GM12878 (cell line): ENCODE measurements around the gene SH3YL1. TPM values are rescaled to one million over a fixed set of nuclear protein-coding genes. Genes with fewer than 3 reads are reported as not detected.

Experiments
- ATAC-seq: fragments of 200-7000 bp; cut with Tn5 transposase; 3 replicates; pipeline ENCODE4 v1.9.1; 2020; ENCODE audit warnings: mild to moderate bottlenecking, moderate library complexity
- BruUV-seq: library from RNA; stranded (reverse); fragments of 400-500 nt; replicated peaks from 2 replicates; lab custom pipeline; 2021; lab: Mats Ljungman, UMichigan
- CTCF ChIA-PET: fragments of 300-600 bp; sonication (Branson Sonifier 250); formaldehyde crosslinking; extraction: SDS; loops from one replicate; lab custom pipeline; 2021; ENCODE audit warnings: inconsistent platforms; lab: Yijun Ruan, JAX
- POLR2A ChIA-PET: fragments of 350-600 bp; formaldehyde crosslinking; extraction: SDS; loops from one replicate; lab custom pipeline; 2021; ENCODE audit warnings: inconsistent platforms; lab: Charles Lee
- RAD21 ChIA-PET: fragments of 300-600 bp; sonication (Branson Sonifier 250); formaldehyde crosslinking; loops from one replicate; lab custom pipeline; 2023; ENCODE audit warnings: antibody characterized with exemption; ENCODE audit not compliant: unreplicated experiment; lab: Charles Lee
- SMC1A ChIA-PET: fragments of 300-600 bp; sonication (Branson Sonifier 250); formaldehyde crosslinking; loops from one replicate; lab custom pipeline; 2023; ENCODE audit not compliant: unreplicated experiment, uncharacterized antibody; lab: Charles Lee
- DNase-seq: peaks from one replicate; pipeline ENCODE4 v3.0.0-alpha.2; 2011; ENCODE audit warnings: low read depth, low spot score
- FAIRE-seq: peaks from 3 replicates; lab custom pipeline; 2011; peaks lifted over from hg19 to GRCh38; lab: Jason Lieb, UNC
- H2AFZ ChIP-seq: 2 replicates; pipeline ENCODE4 v1.6.0; 2011; ENCODE audit warnings: low read depth, low read length, control low read depth; ENCODE audit not compliant: control insufficient read depth
- H3K27ac ChIP-seq: 2 replicates; pipeline ENCODE4 v1.5.1; 2011; ENCODE audit warnings: control low read depth; ENCODE audit not compliant: control insufficient read depth, insufficient read depth
- H3K27me3 ChIP-seq, 2 experiments: replicated peaks in 1 of 2; 2 replicates each; pipeline versions ENCODE4 v1.6.0 to v1.6.1; 2011; ENCODE audit warnings: low read length in 1 of 2; ENCODE audit not compliant: control insufficient read depth in 2 of 2, insufficient read depth in 2 of 2
- H3K36me3 ChIP-seq, 2 experiments: 2 replicates each; pipeline ENCODE4 v1.5.1; 2011; ENCODE audit warnings: low read length in 1 of 2; ENCODE audit not compliant: control insufficient read depth in 2 of 2, insufficient read depth in 2 of 2
- H3K4me1 ChIP-seq: 2 replicates; pipeline ENCODE4 v1.6.1; 2011; ENCODE audit warnings: mild to moderate bottlenecking, low read length, moderate library complexity, mixed read lengths; ENCODE audit not compliant: control insufficient read depth, insufficient read depth
- H3K4me2 ChIP-seq: 2 replicates; pipeline ENCODE4 v1.6.0; 2011; ENCODE audit warnings: control low read depth; ENCODE audit not compliant: control insufficient read depth, insufficient read depth
- H3K4me3 ChIP-seq: fragments of 200-600 bp; sonication (generic); 2 replicates; pipeline ENCODE4 v1.5.1; 2016
- H3K79me2 ChIP-seq: 2 replicates; pipeline ENCODE4 v1.6.0; 2011; ENCODE audit warnings: low read length; ENCODE audit not compliant: control insufficient read depth, insufficient read depth
- H3K9ac ChIP-seq: 2 replicates; pipeline ENCODE4 v1.8.0; 2011; ENCODE audit warnings: low read length, control low read depth, mixed read lengths; ENCODE audit not compliant: control insufficient read depth, insufficient read depth
- H3K9me3 ChIP-seq: replicated peaks from 3 replicates; pipeline ENCODE4 v1.5.1; 2011; ENCODE audit warnings: mild to moderate bottlenecking, low read length; ENCODE audit not compliant: control insufficient read depth, insufficient read depth
- H4K20me1 ChIP-seq: 2 replicates; pipeline ENCODE4 v1.6.0; 2011; ENCODE audit not compliant: control insufficient read depth, insufficient read depth
- CTCF ChIP-seq, 3 experiments: IDR thresholded peaks in 2 of 3; conservative IDR thresholded peaks in 1 of 3; 2 replicates each; pipeline ENCODE4 v1.5.1; 2011; ENCODE audit warnings: low read depth in 3 of 3, low read length in 3 of 3, mild to moderate bottlenecking in 3 of 3, control low read depth in 2 of 3, moderate library complexity in 2 of 3, inconsistent platforms in 1 of 3, mixed read lengths in 1 of 3; ENCODE audit not compliant: control insufficient read depth in 2 of 3, insufficient read depth in 1 of 3; ENCODE audit errors: extremely low read depth in 1 of 3
- EZH2 ChIP-seq: IDR thresholded peaks from 2 replicates; pipeline ENCODE4 v1.6.1; 2012; ENCODE audit warnings: low read depth, mild to moderate bottlenecking, control low read depth, inconsistent platforms, low read length, borderline replicate concordance; ENCODE audit not compliant: control insufficient read depth
- MEF2A ChIP-seq: IDR thresholded peaks from 2 replicates; pipeline ENCODE4 v1.6.1; 2011; ENCODE audit warnings: low read depth, mild to moderate bottlenecking, low read length, moderate library complexity; ENCODE audit not compliant: insufficient read depth
- MEF2B ChIP-seq: fragments of 450-650 bp; IDR thresholded peaks from 2 replicates; pipeline ENCODE4 v1.6.1; 2018; ENCODE audit warnings: mild to moderate bottlenecking, moderate library complexity; ENCODE audit not compliant: partially characterized antibody, poor library complexity, severe bottlenecking
- MXI1 ChIP-seq: fragments of 150-350 bp; IDR thresholded peaks from 2 replicates; pipeline ENCODE4 v1.6.1; 2011; ENCODE audit warnings: low read depth, mild to moderate bottlenecking, inconsistent platforms, low read length, improper control_type of control experiment
- NR2F1 ChIP-seq: fragments of 450-650 bp; conservative IDR thresholded peaks from 2 replicates; pipeline ENCODE4 v1.6.1; 2017; ENCODE audit warnings: mild to moderate bottlenecking
- PBX3 ChIP-seq: IDR thresholded peaks from 2 replicates; pipeline ENCODE4 v1.6.1; 2011; ENCODE audit warnings: mild to moderate bottlenecking, low read depth, low read length, moderate library complexity; ENCODE audit not compliant: insufficient replicate concordance
- RAD21 ChIP-seq: IDR thresholded peaks from 2 replicates; pipeline ENCODE4 v1.6.1; 2011; ENCODE audit warnings: mild to moderate bottlenecking, low read depth, low read length, moderate library complexity; ENCODE audit not compliant: insufficient read depth
- RCOR1 ChIP-seq: conservative IDR thresholded peaks from 2 replicates; pipeline ENCODE4 v1.6.1; 2012; ENCODE audit warnings: low read depth, low read length, improper control_type of control experiment
- RUNX3 ChIP-seq: IDR thresholded peaks from 2 replicates; pipeline ENCODE4 v1.6.1; 2012; ENCODE audit warnings: low read length, inconsistent platforms
- YBX1 ChIP-seq: fragments of 450-650 bp; IDR thresholded peaks from 2 replicates; pipeline ENCODE4 v1.6.1; 2016; ENCODE audit warnings: antibody characterized with exemption
- ZSCAN29 ChIP-seq: fragments of 450-650 bp; IDR thresholded peaks from 2 replicates; pipeline ENCODE4 v1.6.1; 2017; ENCODE audit warnings: mild to moderate bottlenecking, moderate library complexity
- ZZZ3 ChIP-seq: IDR thresholded peaks from 2 replicates; pipeline ENCODE4 v1.6.1; 2011; ENCODE audit warnings: low read depth; ENCODE audit not compliant: control insufficient read depth, insufficient read length
- WGBS: methylation state at CpG from one replicate; pipeline ENCODE4 v1.1.6; 2016; ENCODE audit warnings: low lambda C conversion rate; ENCODE audit not compliant: insufficient replicate concordance, insufficient coverage; ENCODE audit errors: missing lambda C conversion rate; 5-methylcytosine and 5-hydroxymethylcytosine counted together
- in situ Hi-C: fragments of 300-500 bp; cut with MboI; formaldehyde crosslinking; loops from 9 replicates; pipeline ENCODE4 v1.14.3; 2018; ENCODE audit warnings: mixed read lengths
- intact Hi-C: fragments of 100-400 bp; cut with micrococcal nuclease; formaldehyde crosslinking; loops from one replicate; pipeline ENCODE4 v1.14.2; 2022; ENCODE audit not compliant: unreplicated experiment
- polyA plus RNA-seq, 11 experiments: library from polyadenylated mRNA; depleted of rRNA in 4 of 11; unstranded in 6 of 11; stranded (reverse) in 5 of 11; fragments of >200 nt; fragmentation: Nextera tagmentation in 4 of 11; fragmentation: Illumina TruSeq in 1 of 11; extraction: Ambion mirVana in 4 of 11; extraction: Trizol in 1 of 11; gene quantifications; 1 replicate in 1 of 11; 2 replicates in 10 of 11; pipeline versions ENCODE4 v1.2.1 to v1.2.3, GENCODE V29; 2011 to 2016; ENCODE audit warnings: inconsistent platforms in 2 of 11, missing spikeins in 2 of 11, low read depth in 1 of 11
- total RNA-seq, 4 experiments: library from RNA; depleted of rRNA in 3 of 4; stranded (reverse); fragments of >200 nt in 3 of 4; fragmentation: Illumina TruSeq in 1 of 4; extraction: Trizol in 1 of 4; gene quantifications; 2 replicates each; pipeline versions ENCODE4 v1.2.1 to v1.2.3, GENCODE V29; 2013 to 2021

SH3YL1 gene
- total and polyA plus RNA-seq, 10 of the 15 experiments (the other 5 are each of a cell fraction or from before 2014, with no cell fraction given) = 12.2 to 22.4 (median 17.2) TPM

GRCh38 chr2:274503-274902 is 10.7 kb upstream of the SH3YL1 start:
- no peak overlapping the region for H3K4me3 ChIP-seq
- H3K9ac ChIP-seq = no peak overlapping the region
- FAIRE-seq (no peak), DNase-seq (no peak), ATAC-seq (peak; percentile 59)
- H3K79me2 ChIP-seq = peaks cover 27% of the 10 kb centered on the region
- SMC1A ChIA-PET = interaction anchor here (0.7 to 1.7 kb wide), 5 partner anchors 13 to 255 kb away, joined by 3 to 5 read pairs (median 3); no protein-coding TSS in a partner anchor
- RAD21 ChIA-PET = interaction anchor here (0.6 to 1.2 kb wide), 3 partner anchors 12 to 259 kb away, joined by 3 to 7 read pairs (median 3); no protein-coding TSS in a partner anchor
- POLR2A ChIA-PET = no interaction called here
- H3K4me1 ChIP-seq = peaks cover 12% of the 10 kb centered on the region
- intact Hi-C loops (no loop called here), in situ Hi-C loops (no loop called here)
- H3K27me3 ChIP-seq = no peaks in the 10 kb centered on the region
- peaks cover 20 to 28% of the 10 kb centered on the region in 2 experiments for H3K36me3 ChIP-seq
- WGBS = 98% methylated on average over 3 of the region's 3 CpGs
- no peak overlapping the region for H3K4me2 ChIP-seq
- CTCF ChIA-PET = interaction anchor here (0.9 to 3.6 kb wide), 9 partner anchors 9 to 255 kb away, joined by 3 to 33 read pairs (median 4); no protein-coding TSS in a partner anchor
- no peaks in the 10 kb centered on the region for H3K9me3 ChIP-seq
- BruUV-seq = no TSS peak
- no peak for TF ChIP-seq MEF2B
- no peak for TF ChIP-seq NR2F1
- TF ChIP-seq RUNX3 = no peak
- TF ChIP-seq MXI1 = no peak
- TF ChIP-seq PBX3 = no peak
- no peak for TF ChIP-seq EZH2
- no peak for TF ChIP-seq ZZZ3
- TF ChIP-seq RAD21 = 0 out of 2 replicates have a peak, but pooled peaks have one; percentile 7
- TF ChIP-seq MEF2A = no peak
- TF ChIP-seq ZSCAN29 = no peak
- no peak for TF ChIP-seq RCOR1
- TF ChIP-seq YBX1 = no peak
- TF ChIP-seq CTCF (IDR thresholded peaks at IDR 0.05 in 2 of 3, conservative IDR thresholded peaks at IDR 0.05 in 1 of 3; ENCODE audit: control insufficient read depth in 2 of 3, extremely low read depth in 1 of 3, insufficient read depth in 1 of 3, low read depth in 3 of 3, low read length in 3 of 3) = peak; percentile 7 to 27 (median 18); a peak in 3 of 6 replicates
- H2AFZ ChIP-seq = no peak overlapping the region
- no peak overlapping the region for H3K27ac ChIP-seq
- peaks cover 4% of the 10 kb centered on the region; the same call in 1 of the 2 replicates for H4K20me1 ChIP-seq
